Neural progenitor cell (in vitro differentiated cells): ENCODE data around the gene EFNA5. TPM values are rescaled to one million over a fixed set of nuclear protein-coding genes. Genes with fewer than 3 reads are reported as not detected.

Experiments
- DNase-seq: peaks from one replicate; pipeline ENCODE4 v3.0.0-alpha.2; 2016; ENCODE audit warnings: low spot score
- H2AFZ ChIP-seq: fragments of 200-600 bp; sonication (generic); replicated peaks from 2 replicates; pipeline ENCODE4 v1.6.1; 2016; ENCODE audit warnings: antibody characterized with exemption
- H3F3A ChIP-seq: fragments of 200-600 bp; sonication (generic); 2 replicates; pipeline ENCODE4 v1.6.1; 2016; ENCODE audit warnings: antibody characterized with exemption, low read depth
- H3K27ac ChIP-seq: fragments of 200-600 bp; sonication (generic); 2 replicates; pipeline ENCODE4 v1.5.1; 2016; ENCODE audit warnings: mild to moderate bottlenecking
- H3K27me3 ChIP-seq: fragments of 200-600 bp; sonication (generic); 2 replicates; pipeline ENCODE4 v1.6.1; 2016; ENCODE audit warnings: mild to moderate bottlenecking, moderate library complexity
- H3K36me3 ChIP-seq: fragments of 200-600 bp; sonication (generic); 2 replicates; pipeline ENCODE4 v1.5.1; 2016
- H3K4me1 ChIP-seq: fragments of 200-600 bp; sonication (generic); 2 replicates; pipeline ENCODE4 v1.6.1; 2016; ENCODE audit warnings: mixed run types
- H3K4me2 ChIP-seq: fragments of 200-600 bp; sonication (generic); 2 replicates; pipeline ENCODE4 v1.6.1; 2016
- H3K4me3 ChIP-seq: fragments of 200-600 bp; sonication (generic); 2 replicates; pipeline ENCODE4 v1.5.1; 2016
- H3K79me2 ChIP-seq: fragments of 200-600 bp; sonication (generic); 2 replicates; pipeline ENCODE4 v1.6.1; 2016; ENCODE audit warnings: low read depth
- H3K9ac ChIP-seq: fragments of 200-600 bp; sonication (generic); 2 replicates; pipeline ENCODE4 v1.6.1; 2016
- H3K9me3 ChIP-seq: fragments of 200-600 bp; sonication (generic); 2 replicates; pipeline ENCODE4 v1.5.1; 2016; ENCODE audit warnings: low read depth
- H4K20me1 ChIP-seq: fragments of 200-600 bp; sonication (generic); 2 replicates; pipeline ENCODE4 v1.6.1; 2016; ENCODE audit warnings: low read depth
- H3K27ac Mint-ChIP-seq: 3 replicates; pipeline ENCODE4 v1.8.0; 2021; ENCODE audit warnings: mixed read lengths
- H3K27me3 Mint-ChIP-seq: 2 replicates; pipeline ENCODE4 v1.8.0; 2022; ENCODE audit warnings: low read depth, mild to moderate bottlenecking, inconsistent platforms, moderate library complexity, mixed read lengths; ENCODE audit not compliant: insufficient read depth
- H3K36me3 Mint-ChIP-seq: 3 replicates; pipeline ENCODE4 v1.8.0; 2021; ENCODE audit warnings: mixed read lengths
- H3K4me1 Mint-ChIP-seq: 3 replicates; pipeline ENCODE4 v1.8.0; 2021; ENCODE audit warnings: mixed read lengths
- H3K4me3 Mint-ChIP-seq: 3 replicates; pipeline ENCODE4 v1.8.0; 2021; ENCODE audit warnings: mild to moderate bottlenecking, moderate library complexity, mixed read lengths
- H3K9me3 Mint-ChIP-seq: 3 replicates; pipeline ENCODE4 v1.8.0; 2020; ENCODE audit warnings: mixed read lengths
- CTCF ChIP-seq: fragments of 200-600 bp; sonication (generic); IDR thresholded peaks from 2 replicates; pipeline ENCODE4 v1.5.1; 2017; ENCODE audit warnings: antibody characterized with exemption, mild to moderate bottlenecking
- EZH2 ChIP-seq: fragments of 200-600 bp; sonication (generic); IDR thresholded peaks from 2 replicates; pipeline ENCODE4 v1.6.1; 2017; ENCODE audit warnings: antibody characterized with exemption, mild to moderate bottlenecking, moderate library complexity
- EZH2phosphoT487 ChIP-seq: fragments of 200-600 bp; sonication (generic); IDR thresholded peaks from 2 replicates; pipeline ENCODE4 v1.6.1; 2017; ENCODE audit warnings: antibody characterized with exemption
- total RNA-seq: library from RNA; depleted of rRNA; stranded (reverse); fragments of >200 nt; gene quantifications from 2 replicates; pipeline ENCODE4 v1.2.3, GENCODE V29; 2015; ENCODE audit warnings: low replicate concordance

Gene EFNA5
- total RNA-seq, 1 donor from 2014 or later = 105 TPM

DNA sequence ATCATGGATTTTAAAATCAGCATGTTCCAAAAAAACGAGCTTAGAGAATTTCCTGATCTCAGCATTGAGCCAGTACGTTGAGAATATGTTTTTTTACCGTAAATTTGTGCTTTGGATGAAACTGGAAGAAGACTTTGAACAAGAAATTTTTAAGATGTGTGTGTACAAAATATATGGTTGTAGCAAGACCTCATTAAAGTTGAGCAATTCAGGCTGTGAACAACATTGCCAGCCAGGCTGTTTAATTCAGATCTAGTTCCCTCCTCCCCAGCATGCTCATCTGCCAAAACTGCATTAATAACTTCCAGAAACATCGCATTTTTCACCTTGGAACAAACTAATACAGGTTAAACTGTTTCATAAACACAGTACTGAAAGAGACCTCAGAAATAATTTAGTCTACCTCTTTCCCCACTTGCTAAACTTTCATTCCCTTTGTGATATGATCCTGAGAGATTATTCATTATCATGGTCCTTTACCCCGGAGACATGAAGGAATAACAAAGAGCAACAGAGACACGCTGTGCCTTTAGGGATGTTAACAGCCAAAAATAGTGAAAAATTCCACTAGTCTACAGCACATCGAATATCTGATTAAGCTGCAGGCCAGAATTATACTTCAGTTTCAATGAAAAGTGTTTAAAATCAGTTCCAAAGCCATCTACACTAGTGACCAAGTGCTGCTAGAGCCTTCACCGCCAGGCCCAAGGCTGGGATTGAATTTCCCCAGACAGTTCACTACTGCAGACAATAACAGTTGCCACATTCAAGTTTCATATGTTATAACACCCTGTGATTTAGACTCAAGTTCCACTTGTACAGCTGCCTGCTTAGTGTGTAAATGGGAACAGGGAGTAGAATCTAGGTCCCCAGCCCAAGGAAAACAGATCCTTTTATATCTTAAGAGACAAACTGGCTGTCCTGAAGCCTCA, 89.6 kb downstream of the EFNA5 start:
- Histone ChIP-seq H3K4me2 (no peak overlapping the region), H3K36me3 (no peaks in the 10 kb centered on the region), H3F3A (peaks cover 58% of the 10 kb centered on the region), H3K9me3 (no peaks in the 10 kb centered on the region), H3K27me3 (no peaks in the 10 kb centered on the region), H3K79me2 (peaks cover 100% of the 10 kb centered on the region), H3K27ac (peak overlapping the region; percentile 50), H3K9ac (no peak overlapping the region), H3K4me3 (no peak overlapping the region), H2AFZ (no peak overlapping the region), H4K20me1 (peaks cover 100% of the 10 kb centered on the region), H3K4me1 (peaks cover 78% of the 10 kb centered on the region)
- Mint-ChIP-seq H3K27ac (peak overlapping the region; percentile 92), H3K36me3 (peaks cover 10% of the 10 kb centered on the region), H3K4me1 (peaks cover 89% of the 10 kb centered on the region), H3K27me3 (no peaks in the 10 kb centered on the region), H3K9me3 (peaks cover 2% of the 10 kb centered on the region), H3K4me3 (peak overlapping the region; percentile 2)
- no peak for DNase-seq
- no peak for TF ChIP-seq CTCF
- no peak for TF ChIP-seq EZH2
- no peak for TF ChIP-seq EZH2phosphoT487

GRCh38 chr5:107578051-107578635, 92.6 kb downstream of the EFNA5 start:
- TF ChIP-seq CTCF = no peak
- no peak for TF ChIP-seq EZH2
- no peak for TF ChIP-seq EZH2phosphoT487
- DNase-seq = no peak
- no peaks in the 10 kb centered on the region for H3K9me3 ChIP-seq
- Mint-ChIP-seq H3K4me3 (no peak overlapping the region), H3K9me3 (no peaks in the 10 kb centered on the region), H3K27ac (peak overlapping the region; percentile 81), H3K36me3 (no peaks in the 10 kb centered on the region), H3K4me1 (peaks cover 99% of the 10 kb centered on the region), H3K27me3 (no peaks in the 10 kb centered on the region)
- H2AFZ ChIP-seq = no peak overlapping the region
- H3K4me1 ChIP-seq = peaks cover 93% of the 10 kb centered on the region
- peak overlapping the region; percentile 75 for H3K4me2 ChIP-seq
- no peaks in the 10 kb centered on the region for H3K36me3 ChIP-seq
- H4K20me1 ChIP-seq = peaks cover 100% of the 10 kb centered on the region
- peak overlapping the region; percentile 16 for H3K4me3 ChIP-seq
- H3K27me3 ChIP-seq = no peaks in the 10 kb centered on the region
- H3F3A ChIP-seq = peaks cover 84% of the 10 kb centered on the region
- H3K79me2 ChIP-seq = peaks cover 100% of the 10 kb centered on the region
- H3K27ac ChIP-seq = peak overlapping the region; percentile 88
- H3K9ac ChIP-seq = no peak overlapping the region

GRCh38 chr5:107577394-107577950, 93.3 kb downstream of the EFNA5 start:
- H3K4me3 Mint-ChIP-seq = peak overlapping the region; percentile 53
- Histone ChIP-seq H3K36me3 (no peaks in the 10 kb centered on the region), H3K9me3 (no peaks in the 10 kb centered on the region), H3K4me3 (peak overlapping the region; percentile 16), H3K27ac (peak overlapping the region; percentile 88), H4K20me1 (peaks cover 100% of the 10 kb centered on the region), H3K4me1 (peaks cover 93% of the 10 kb centered on the region), H3F3A (peaks cover 90% of the 10 kb centered on the region), H3K27me3 (no peaks in the 10 kb centered on the region), H3K79me2 (peaks cover 100% of the 10 kb centered on the region), H3K9ac (no peak overlapping the region), H3K4me2 (peak overlapping the region; percentile 75), H2AFZ (no peak overlapping the region)
- peak overlapping the region; percentile 81 for H3K27ac Mint-ChIP-seq
- H3K4me1 Mint-ChIP-seq = peaks cover 99% of the 10 kb centered on the region
- TF ChIP-seq EZH2phosphoT487 (peak; percentile 78), CTCF (no peak)
- H3K27me3 Mint-ChIP-seq = no peaks in the 10 kb centered on the region
- H3K36me3 Mint-ChIP-seq = no peaks in the 10 kb centered on the region
- peak; percentile 80 for DNase-seq
- H3K9me3 Mint-ChIP-seq = no peaks in the 10 kb centered on the region
